Uterus (tissue), 4 donors: ENCODE data around the gene C3orf62. TPM values are rescaled to one million over a fixed set of nuclear protein-coding genes. Genes with fewer than 3 reads are reported as not detected.

ENCODE experiments used
- DNase-seq, 2 donors: peaks; one replicate each; pipeline ENCODE4 v3.0.0-alpha.2; 2019 to 2020
- H3K27ac ChIP-seq, 2 donors: fragments of 200-600 bp; sonication (generic); 1 replicate in 1 of 2; 2 replicates in 1 of 2; pipeline ENCODE4 v1.5.1; 2016 to 2018
- H3K27me3 ChIP-seq, 2 donors: fragments of 200-600 bp; sonication (generic); one replicate each; pipeline ENCODE4 v1.5.1; 2018 to 2019; ENCODE audit warnings: control low read depth in 1 of 2
- H3K36me3 ChIP-seq, 2 donors: fragments of 200-600 bp; sonication (generic); one replicate each; pipeline ENCODE4 v1.5.1; 2019; ENCODE audit warnings: control low read depth in 1 of 2
- H3K4me1 ChIP-seq, 2 donors: fragments of 200-600 bp; sonication (generic); one replicate each; pipeline ENCODE4 v1.5.1; 2018 to 2019; ENCODE audit warnings: control low read depth in 1 of 2
- H3K4me3 ChIP-seq, 2 donors: fragments of 200-600 bp; sonication (generic); 1 replicate in 1 of 2; 2 replicates in 1 of 2; pipeline ENCODE4 v1.5.1; 2018 to 2019; ENCODE audit warnings: mild to moderate bottlenecking in 1 of 2
- H3K9me3 ChIP-seq, 2 donors: fragments of 200-600 bp; sonication (generic); one replicate each; pipeline ENCODE4 v1.5.1; 2019; ENCODE audit warnings: control low read depth in 1 of 2
- POLR2A ChIP-seq, 2 donors: fragments of 450-650 bp; IDR thresholded peaks; one replicate each; pipeline ENCODE4 v1.6.1; 2016; ENCODE audit warnings: antibody characterized with exemption in 2 of 2, mild to moderate bottlenecking in 1 of 2, moderate library complexity in 1 of 2
- intact Hi-C: fragments of 100-400 bp; cut with DNase I; formaldehyde crosslinking; loops from one replicate; pipeline ENCODE4 v1.15.1; 2023; ENCODE audit warnings: low total_unique reads
- total RNA-seq, 4 donors: library from RNA; depleted of rRNA in 3 of 4; stranded (reverse); fragments of >200 nt in 3 of 4; gene quantifications; one replicate each; pipeline versions ENCODE4 v1.1.0 to v1.2.4, GENCODE V29; 2014 to 2023
- TF ChIP-seq, protein P1 (sequence below), 4 experiments: fragments of 200-600 bp in 2 of 4; fragments of 450-650 bp in 2 of 4; sonication (generic) in 2 of 4; IDR thresholded peaks; one replicate each; pipeline ENCODE4 v1.5.1; 2016 to 2019; ENCODE audit warnings: antibody characterized with exemption in 4 of 4, mild to moderate bottlenecking in 2 of 4, moderate library complexity in 1 of 4
- donor health status: DM: yes; HTN: yes; CAD: no.

C3orf62 gene
- total RNA-seq, 4 donors from 2014 or later, result 1.5 to 9.0 (median 4.9) TPM

DNA sequence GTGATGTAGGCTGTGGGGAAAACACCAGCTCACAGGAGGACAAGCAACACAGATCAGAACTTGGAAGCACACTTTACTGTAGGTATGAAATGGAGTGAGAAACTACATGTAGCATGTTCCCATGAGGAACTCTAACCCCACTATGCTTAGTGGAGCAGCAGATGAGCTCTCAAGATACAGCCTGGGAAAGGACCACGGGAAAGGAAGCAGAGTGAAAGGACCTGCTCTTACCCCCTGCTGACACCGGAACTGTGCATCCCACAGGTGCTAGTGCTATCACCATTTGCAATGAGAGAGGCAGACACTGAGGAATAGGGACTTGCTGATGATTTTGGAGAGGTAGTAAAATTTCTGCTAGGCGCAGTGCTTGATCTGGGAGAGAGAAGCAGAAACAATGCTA, 34.3 kb upstream of the C3orf62 start:
- no peaks in the 10 kb centered on the region for H3K4me1 ChIP-seq
- H3K4me3 ChIP-seq, result no peak overlapping the region
- intact Hi-C loops, result no loop called here
- H3K27ac ChIP-seq, result no peak overlapping the region
- no peaks in the 10 kb centered on the region for H3K27me3 ChIP-seq
- no peaks in the 10 kb centered on the region for H3K9me3 ChIP-seq
- TF ChIP-seq POLR2A (IDR thresholded peaks at IDR 0.05), result no peak
- TF ChIP-seq, protein P1, sequence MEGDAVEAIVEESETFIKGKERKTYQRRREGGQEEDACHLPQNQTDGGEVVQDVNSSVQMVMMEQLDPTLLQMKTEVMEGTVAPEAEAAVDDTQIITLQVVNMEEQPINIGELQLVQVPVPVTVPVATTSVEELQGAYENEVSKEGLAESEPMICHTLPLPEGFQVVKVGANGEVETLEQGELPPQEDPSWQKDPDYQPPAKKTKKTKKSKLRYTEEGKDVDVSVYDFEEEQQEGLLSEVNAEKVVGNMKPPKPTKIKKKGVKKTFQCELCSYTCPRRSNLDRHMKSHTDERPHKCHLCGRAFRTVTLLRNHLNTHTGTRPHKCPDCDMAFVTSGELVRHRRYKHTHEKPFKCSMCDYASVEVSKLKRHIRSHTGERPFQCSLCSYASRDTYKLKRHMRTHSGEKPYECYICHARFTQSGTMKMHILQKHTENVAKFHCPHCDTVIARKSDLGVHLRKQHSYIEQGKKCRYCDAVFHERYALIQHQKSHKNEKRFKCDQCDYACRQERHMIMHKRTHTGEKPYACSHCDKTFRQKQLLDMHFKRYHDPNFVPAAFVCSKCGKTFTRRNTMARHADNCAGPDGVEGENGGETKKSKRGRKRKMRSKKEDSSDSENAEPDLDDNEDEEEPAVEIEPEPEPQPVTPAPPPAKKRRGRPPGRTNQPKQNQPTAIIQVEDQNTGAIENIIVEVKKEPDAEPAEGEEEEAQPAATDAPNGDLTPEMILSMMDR (IDR thresholded peaks at IDR 0.05), result no peak
- H3K36me3 ChIP-seq, result no peaks in the 10 kb centered on the region
- no peak for DNase-seq

DNA sequence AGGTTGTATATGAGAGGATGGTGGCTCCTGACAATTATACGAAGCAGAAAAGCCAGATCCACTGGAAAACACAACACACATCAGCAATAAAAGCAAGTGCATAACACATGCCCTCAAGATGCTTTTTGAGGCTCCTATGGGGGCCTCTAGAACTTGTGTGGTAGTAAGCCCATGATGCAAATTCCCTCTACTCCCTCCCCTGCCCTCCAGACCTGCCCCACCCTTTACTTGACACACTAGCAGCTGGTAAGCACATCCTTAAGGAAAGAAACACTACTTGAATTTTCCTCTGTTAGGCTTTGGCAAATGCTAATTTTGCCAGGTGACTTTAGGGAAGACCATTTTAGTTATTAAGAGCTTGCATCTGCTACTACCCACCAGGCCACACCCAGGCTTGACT, 33.6 kb upstream of the C3orf62 start:
- intact Hi-C loops, result no loop called here
- H3K36me3 ChIP-seq, result no peaks in the 10 kb centered on the region
- no peaks in the 10 kb centered on the region for H3K4me1 ChIP-seq

DNA sequence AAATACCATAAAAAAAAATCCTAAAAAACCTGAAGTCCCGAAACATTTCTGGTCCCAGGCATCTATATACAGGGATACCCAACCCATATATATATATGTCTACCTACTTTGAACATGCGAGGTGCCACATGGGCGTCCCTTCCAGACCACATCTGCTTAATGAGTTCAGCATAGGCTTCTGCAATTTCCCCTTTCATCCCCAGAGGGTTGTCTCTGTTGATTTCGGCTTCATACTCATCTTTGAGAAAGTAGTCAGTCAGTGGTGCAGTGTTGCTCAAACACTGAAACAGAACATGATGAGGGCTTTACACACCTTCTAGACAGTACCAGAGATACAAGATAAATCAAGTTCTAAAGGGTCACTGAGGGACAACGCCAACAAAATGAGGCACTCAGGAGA, 28.6 kb upstream of the C3orf62 start:
- Histone ChIP-seq H3K36me3 (no peaks in the 10 kb centered on the region), H3K27me3 (no peaks in the 10 kb centered on the region), H3K27ac (no peak overlapping the region), H3K9me3 (no peaks in the 10 kb centered on the region), H3K4me3 (no peak overlapping the region), H3K4me1 (no peaks in the 10 kb centered on the region)
- intact Hi-C loops, result no loop called here
- TF ChIP-seq, protein P1 (IDR thresholded peaks at IDR 0.05), result no peak
- TF ChIP-seq POLR2A (IDR thresholded peaks at IDR 0.05), result no peak
- DNase-seq, result no peak

More for the DNA sequence above, 33.6 kb upstream of the C3orf62 start:
- no peak for DNase-seq
- no peak for TF ChIP-seq POLR2A (IDR thresholded peaks at IDR 0.05)
- TF ChIP-seq, protein P1 (IDR thresholded peaks at IDR 0.05), result no peak
- Histone ChIP-seq H3K27ac (no peak overlapping the region), H3K4me3 (no peak overlapping the region), H3K27me3 (no peaks in the 10 kb centered on the region), H3K9me3 (no peaks in the 10 kb centered on the region)

DNA sequence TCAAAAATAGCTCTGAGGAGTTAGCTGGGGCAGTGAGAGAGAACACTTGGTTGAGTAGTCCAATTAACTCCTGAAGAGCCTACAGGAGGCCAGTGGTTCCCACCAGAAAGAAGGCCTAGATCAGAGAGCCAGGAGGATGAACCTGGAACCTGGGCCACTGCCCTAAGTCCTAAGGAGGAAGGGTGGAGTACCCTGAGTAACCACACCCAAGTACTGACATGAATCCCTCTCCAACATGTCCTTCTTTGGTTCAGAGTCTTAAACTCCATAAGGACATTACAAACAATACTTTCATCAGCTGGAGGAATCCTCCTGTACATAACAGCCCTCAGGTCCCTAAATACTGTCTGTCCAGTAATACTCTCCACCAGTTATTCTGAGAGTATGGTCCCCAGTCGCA, 25.6 kb upstream of the C3orf62 start:
- H3K4me1 ChIP-seq, result no peaks in the 10 kb centered on the region
- DNase-seq, result no peak
- no peak overlapping the region for H3K4me3 ChIP-seq
- no peaks in the 10 kb centered on the region for H3K27me3 ChIP-seq
- intact Hi-C loops, result no loop called here
- no peak for TF ChIP-seq POLR2A (IDR thresholded peaks at IDR 0.05)
- TF ChIP-seq, protein P1 (IDR thresholded peaks at IDR 0.05), result no peak
- H3K9me3 ChIP-seq, result no peaks in the 10 kb centered on the region
- H3K27ac ChIP-seq, result no peak overlapping the region
- no peaks in the 10 kb centered on the region for H3K36me3 ChIP-seq

DNA sequence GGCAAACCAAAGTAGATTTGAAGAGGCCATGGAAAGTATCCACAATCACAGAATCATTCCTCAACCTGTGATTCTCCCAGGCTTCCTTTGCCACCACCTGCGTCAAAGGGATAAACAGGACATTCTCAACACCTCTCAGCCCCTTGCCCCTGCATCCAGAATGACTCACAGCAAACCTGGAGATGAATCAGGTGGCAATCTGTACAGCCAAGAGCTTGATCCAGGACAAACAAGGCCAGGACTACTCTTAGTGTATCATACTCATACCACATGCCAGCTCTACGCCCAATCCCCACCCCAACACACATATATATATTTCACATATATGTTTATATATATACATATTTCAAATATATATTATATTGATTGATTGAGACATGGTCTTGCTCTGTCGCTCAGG, 23.6 kb upstream of the C3orf62 start:
- Histone ChIP-seq H3K9me3 (no peaks in the 10 kb centered on the region), H3K4me1 (peaks cover 0 to 7% of the 10 kb centered on the region in 2 donors), H3K36me3 (no peaks in the 10 kb centered on the region), H3K4me3 (no peak overlapping the region), H3K27ac (no peak overlapping the region), H3K27me3 (no peaks in the 10 kb centered on the region)
- TF ChIP-seq, protein P1 (IDR thresholded peaks at IDR 0.05), result no peak
- no peak for TF ChIP-seq POLR2A (IDR thresholded peaks at IDR 0.05)
- intact Hi-C loops, result no loop called here
- no peak for DNase-seq
